Activated naive CD4-positive, alpha-beta T cell treated with anti-CD3 and anti-CD28 coated beads, Interleukin-2, amount 50 U/mL, for 72 hours (primary cell): ENCODE results near the gene ZNF462. TPM values are rescaled to one million over a fixed set of nuclear protein-coding genes. Genes with fewer than 3 reads are reported as not detected.

Source experiments
- ATAC-seq, 2 donors: fragments of 150-1000 bp; cut with Tn5 transposase; 2 replicates each; pipeline ENCODE4 v1.10.0; 2021; ENCODE audit warnings: mild to moderate bottlenecking in 2 of 2, moderate library complexity in 2 of 2
- DNase-seq, 2 donors: peaks; one replicate each; pipeline ENCODE4 v3.0.0; 2021 to 2022; ENCODE audit warnings: low spot score in 2 of 2
- H3K27ac Mint-ChIP-seq, 2 donors: one replicate each; pipeline ENCODE4 v1.8.0; 2022; ENCODE audit warnings: mild to moderate bottlenecking in 2 of 2, mixed read lengths in 2 of 2
- H3K36me3 Mint-ChIP-seq, 2 donors: one replicate each; pipeline ENCODE4 v1.8.0; 2022; ENCODE audit warnings: mixed read lengths in 2 of 2
- H3K9me3 Mint-ChIP-seq, 2 donors: one replicate each; pipeline ENCODE4 v1.8.0; 2022; ENCODE audit warnings: mixed read lengths in 2 of 2
- total RNA-seq, 2 donors: library from RNA; stranded (reverse); gene quantifications; one replicate each; pipeline ENCODE4 v1.2.3, GENCODE V29; 2022

The ZNF462 gene
- total RNA-seq, 2 donors from 2014 or later, result 0.20 to 0.41 TPM

GRCh38 chr9:106956971-106957370 is 94.0 kb downstream of the ZNF462 start:
- H3K9me3 Mint-ChIP-seq, result peaks cover 18 to 27% of the 10 kb centered on the region in 2 donors
- no peaks in the 10 kb centered on the region for H3K36me3 Mint-ChIP-seq
- no peak for DNase-seq

GRCh38 chr9:106958955-106959657 is 96.1 kb downstream of the ZNF462 start:
- no peak overlapping the region for H3K27ac Mint-ChIP-seq

More at GRCh38 chr9:106956971-106957370, 94.0 kb downstream of the ZNF462 start:
- no peak for ATAC-seq
- no peak overlapping the region for H3K27ac Mint-ChIP-seq

DNA sequence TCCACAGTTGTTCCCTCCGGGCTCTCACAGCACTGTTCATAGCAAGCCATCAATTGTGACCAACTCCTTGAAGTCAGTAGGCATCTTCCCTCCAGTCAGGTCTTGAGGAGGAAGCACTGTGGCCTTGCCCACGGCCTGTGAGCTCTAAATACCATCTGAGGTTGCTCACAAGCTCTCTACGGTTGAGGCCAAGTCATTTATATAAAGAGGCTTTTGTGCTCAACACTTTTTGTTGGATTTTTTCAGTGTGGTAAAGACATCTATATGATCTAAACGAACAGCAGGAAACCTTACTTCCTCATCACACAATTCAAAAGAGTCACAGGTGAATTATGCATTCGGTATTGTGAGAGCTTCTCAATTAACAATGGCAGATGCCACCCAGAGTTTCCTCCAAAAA is 97.3 kb downstream of the ZNF462 start:
- no peak for ATAC-seq
- DNase-seq, result no peak
- Mint-ChIP-seq H3K36me3 (no peaks in the 10 kb centered on the region), H3K27ac (no peak overlapping the region), H3K9me3 (peaks cover 11 to 20% of the 10 kb centered on the region in 2 donors)

More at GRCh38 chr9:106958955-106959657, 96.1 kb downstream of the ZNF462 start:
- Mint-ChIP-seq H3K9me3 (peaks cover 11 to 22% of the 10 kb centered on the region in 2 donors), H3K36me3 (no peaks in the 10 kb centered on the region)
- DNase-seq (no peak), ATAC-seq (no peak)

DNA sequence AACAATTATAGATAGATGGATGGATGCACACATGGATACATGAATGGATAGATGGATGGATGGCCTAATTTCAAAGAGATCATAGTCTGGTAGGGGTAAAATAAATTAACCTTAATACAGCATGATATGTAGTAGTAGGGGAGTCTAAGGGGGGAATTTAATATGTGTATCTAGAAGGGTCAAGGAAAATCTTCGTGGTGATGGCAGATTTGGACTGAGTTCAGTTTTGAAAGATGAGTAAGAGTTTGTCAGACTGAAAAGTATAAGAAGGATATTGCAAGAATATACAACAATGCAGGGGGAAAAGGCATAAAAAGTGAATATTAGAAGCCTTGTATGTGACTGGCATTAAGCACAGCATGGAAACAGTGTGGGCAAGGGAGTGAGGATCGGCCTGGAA is 98.7 kb downstream of the ZNF462 start:
- H3K36me3 Mint-ChIP-seq, result no peaks in the 10 kb centered on the region
- no peak for ATAC-seq
- peaks cover 11 to 20% of the 10 kb centered on the region in 2 donors for H3K9me3 Mint-ChIP-seq
- DNase-seq, result no peak
- H3K27ac Mint-ChIP-seq, result no peak overlapping the region

DNA sequence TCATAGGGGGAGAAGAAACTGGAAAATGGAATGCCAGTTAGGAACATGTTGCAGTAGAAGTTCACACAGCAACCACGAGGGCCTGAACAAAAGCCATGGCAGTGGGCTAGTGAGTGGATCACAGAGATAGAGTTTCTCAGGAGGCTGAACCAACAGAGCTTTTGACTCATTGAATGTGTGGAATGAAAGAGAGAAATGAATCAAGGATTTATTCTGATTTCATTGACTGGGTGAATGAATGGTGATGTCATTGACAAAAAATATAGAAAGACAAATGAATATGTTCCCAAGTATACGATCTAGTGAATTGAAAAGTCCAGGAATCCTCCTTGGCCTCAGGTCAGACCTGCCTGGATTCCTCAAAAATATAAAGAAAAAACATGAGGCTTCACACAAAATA is 99.2 kb downstream of the ZNF462 start:
- Mint-ChIP-seq H3K36me3 (no peaks in the 10 kb centered on the region), H3K9me3 (peaks cover 15 to 24% of the 10 kb centered on the region in 2 donors), H3K27ac (no peak overlapping the region)
- DNase-seq (no peak), ATAC-seq (peak; percentile 46 to 66)

- Mint-ChIP-seq H3K9me3 (peaks cover 15 to 25% of the 10 kb centered on the region in 2 donors), H3K27ac (no peak overlapping the region), H3K36me3 (no peaks in the 10 kb centered on the region)
- ATAC-seq (no peak), DNase-seq (no peak)
Observed at GRCh38 chr9:106962615-106963363, 99.8 kb downstream of the ZNF462 start.

DNA sequence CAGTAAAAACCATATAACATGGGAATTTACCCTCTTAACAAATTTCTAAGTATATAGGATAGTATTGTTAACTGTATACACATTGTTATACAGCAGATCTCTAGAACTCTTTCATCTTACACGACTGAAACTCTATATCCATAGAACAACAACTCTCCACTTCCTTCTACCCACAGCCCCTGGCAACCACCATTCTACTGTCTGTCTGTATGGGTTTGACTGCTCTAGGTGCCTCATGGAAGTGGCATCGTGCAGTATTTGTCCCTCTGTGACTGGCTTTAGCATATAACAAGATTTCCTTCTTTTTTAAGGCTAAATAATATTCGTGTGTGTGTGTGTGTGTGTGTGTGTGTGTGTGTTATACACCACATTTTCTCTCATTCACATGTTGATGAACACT is 100.7 kb downstream of the ZNF462 start:
- DNase-seq (no peak), ATAC-seq (no peak)
- H3K9me3 Mint-ChIP-seq, result peaks cover 16 to 25% of the 10 kb centered on the region in 2 donors
- H3K36me3 Mint-ChIP-seq, result no peaks in the 10 kb centered on the region
- no peak overlapping the region for H3K27ac Mint-ChIP-seq

GRCh38 chr9:106964329-106964728 is 101.4 kb downstream of the ZNF462 start:
- peaks cover 18 to 25% of the 10 kb centered on the region in 2 donors for H3K9me3 Mint-ChIP-seq
- DNase-seq (no peak), ATAC-seq (peak; percentile 67 to 86)
- H3K36me3 Mint-ChIP-seq, result no peaks in the 10 kb centered on the region
- H3K27ac Mint-ChIP-seq, result no peak overlapping the region

- Mint-ChIP-seq H3K9me3 (peaks cover 18 to 25% of the 10 kb centered on the region in 2 donors), H3K36me3 (no peaks in the 10 kb centered on the region), H3K27ac (no peak overlapping the region)
- DNase-seq, result no peak
- peak in 1 of 2 donors; percentile 62 for ATAC-seq
Observed at GRCh38 chr9:106964822-106965525, 102.0 kb downstream of the ZNF462 start.

- H3K27ac Mint-ChIP-seq, result no peak overlapping the region
- H3K9me3 Mint-ChIP-seq, result peaks cover 11 to 16% of the 10 kb centered on the region in 2 donors
- H3K36me3 Mint-ChIP-seq, result no peaks in the 10 kb centered on the region
- ATAC-seq, result no peak
- DNase-seq, result no peak
Observed at GRCh38 chr9:106966481-106966880, 103.5 kb downstream of the ZNF462 start.

GRCh38 chr9:106969696-106970095 is 106.7 kb downstream of the ZNF462 start:
- Mint-ChIP-seq H3K9me3 (peaks cover 7 to 10% of the 10 kb centered on the region in 2 donors), H3K36me3 (no peaks in the 10 kb centered on the region), H3K27ac (no peak overlapping the region)
- ATAC-seq, result no peak
- DNase-seq, result no peak

DNA sequence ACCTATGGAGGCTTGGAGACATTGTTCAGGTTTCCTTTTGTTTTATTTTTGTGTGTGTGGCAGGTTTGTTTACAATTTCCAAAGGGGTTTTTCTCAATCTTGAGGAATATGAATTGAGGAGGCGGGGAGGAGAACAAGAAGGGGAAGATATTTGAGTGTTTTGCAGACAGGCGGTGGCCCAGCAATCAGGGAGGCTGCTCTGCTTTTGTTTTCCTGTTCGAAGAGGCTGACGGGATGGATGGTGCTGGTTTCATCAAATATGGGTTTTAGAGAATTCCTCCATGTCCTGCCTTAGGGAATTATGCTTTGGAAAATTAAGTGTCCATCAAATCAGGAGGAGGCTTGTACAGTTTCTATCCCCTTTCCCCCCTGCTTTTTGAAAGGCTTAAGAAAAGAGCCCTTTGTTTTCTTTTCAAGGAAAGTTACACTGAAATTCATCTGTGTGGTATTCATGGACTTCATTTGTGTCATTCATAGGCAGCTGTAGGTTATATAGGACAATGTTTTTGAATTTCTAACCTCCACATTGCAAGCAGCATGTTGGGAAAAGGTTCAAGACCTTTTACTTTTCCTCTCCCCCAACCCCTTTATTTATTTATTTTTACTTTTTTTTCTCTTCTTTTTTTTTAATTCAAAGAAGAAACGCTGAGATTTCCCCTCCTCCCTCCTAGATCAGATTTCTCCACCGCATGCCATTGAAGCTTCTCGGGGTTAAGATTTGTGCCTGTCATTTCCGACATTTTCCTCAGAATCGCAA is 107.4 kb downstream of the ZNF462 start:
- no peak for ATAC-seq
- H3K9me3 Mint-ChIP-seq, result peaks cover 7 to 9% of the 10 kb centered on the region in 2 donors
- no peak overlapping the region for H3K27ac Mint-ChIP-seq
- H3K36me3 Mint-ChIP-seq, result no peaks in the 10 kb centered on the region
- DNase-seq, result no peak

DNA sequence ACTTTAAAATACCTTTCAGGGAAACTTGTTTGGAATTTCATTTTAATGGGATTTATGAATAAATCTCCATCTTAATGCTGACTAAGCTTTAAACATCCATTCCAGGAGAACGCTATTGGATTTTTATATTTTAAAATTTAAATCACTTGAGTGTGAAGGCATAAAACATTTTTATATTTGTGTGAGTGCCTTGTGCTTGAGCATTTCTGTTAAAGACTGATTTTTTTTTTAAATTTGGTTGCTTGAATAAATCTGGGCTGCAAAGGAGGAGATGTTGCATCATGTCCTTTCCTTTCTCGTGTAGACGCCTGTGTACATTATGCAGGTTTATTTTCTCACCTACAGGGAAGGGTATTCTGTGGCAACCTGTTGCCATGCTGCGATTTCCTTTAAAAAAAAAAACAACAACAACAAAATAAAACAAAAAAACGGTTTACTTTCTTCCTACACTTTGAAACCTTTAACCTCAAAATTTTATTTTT is 108.1 kb downstream of the ZNF462 start:
- ATAC-seq (no peak), DNase-seq (no peak)
- Mint-ChIP-seq H3K27ac (no peak overlapping the region), H3K36me3 (no peaks in the 10 kb centered on the region), H3K9me3 (peaks cover 7 to 9% of the 10 kb centered on the region in 2 donors)

GRCh38 chr9:106972082-106972481 is 109.1 kb downstream of the ZNF462 start:
- ATAC-seq, result no peak
- Mint-ChIP-seq H3K36me3 (no peaks in the 10 kb centered on the region), H3K27ac (no peak overlapping the region), H3K9me3 (peaks cover 4 to 5% of the 10 kb centered on the region in 2 donors)
- DNase-seq, result no peak

DNA sequence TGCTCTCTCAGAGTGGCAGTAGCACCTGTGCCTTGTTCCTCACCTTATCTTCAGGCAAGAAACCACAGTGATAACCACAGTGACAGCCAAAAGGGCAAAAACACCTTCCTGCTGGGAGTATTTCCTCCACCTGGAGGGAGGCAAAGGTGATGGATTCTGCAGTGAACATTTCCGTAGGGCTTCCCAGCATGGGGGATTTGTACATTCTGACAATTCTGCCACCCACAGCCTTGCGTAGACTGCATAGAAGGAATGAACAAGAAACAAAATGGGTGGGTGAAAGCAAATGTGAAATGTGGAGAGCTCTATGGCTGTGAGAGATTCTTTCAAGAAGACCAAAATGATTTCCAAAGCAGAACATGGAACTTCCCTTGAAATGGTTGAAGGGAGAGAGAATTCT is 111.4 kb downstream of the ZNF462 start:
- no peak overlapping the region for H3K27ac Mint-ChIP-seq
- no peaks in the 10 kb centered on the region for H3K36me3 Mint-ChIP-seq
- no peak for ATAC-seq

DNA sequence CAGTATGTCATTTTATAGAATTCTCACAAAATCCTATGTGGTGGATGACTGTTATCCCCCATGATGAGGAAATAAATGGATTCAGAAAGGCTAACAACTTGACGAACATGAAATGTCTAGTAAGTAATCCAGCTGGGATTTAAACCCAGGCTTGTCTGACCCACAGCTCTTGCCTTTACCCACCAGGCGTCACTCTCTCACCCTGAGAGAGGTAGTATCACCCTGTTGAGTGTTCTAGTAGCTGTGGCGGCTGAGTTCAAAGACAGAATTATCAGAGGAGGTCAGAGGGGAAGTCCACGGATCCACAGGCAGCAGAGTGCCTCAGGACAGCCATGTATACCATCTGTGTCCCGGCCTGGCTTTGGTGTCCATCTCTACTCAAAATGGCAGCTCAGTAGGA is 113.8 kb downstream of the ZNF462 start:
- no peak for ATAC-seq
- no peak for DNase-seq
- H3K27ac Mint-ChIP-seq, result no peak overlapping the region
- peaks cover 3 to 9% of the 10 kb centered on the region in 2 donors for H3K9me3 Mint-ChIP-seq
- H3K36me3 Mint-ChIP-seq, result no peaks in the 10 kb centered on the region

More for the DNA sequence above, 111.4 kb downstream of the ZNF462 start:
- no peak for DNase-seq
- H3K9me3 Mint-ChIP-seq, result peaks cover 0 to 5% of the 10 kb centered on the region in 2 donors
